HG02759 (cell line): ENCODE data around the gene NBEAL2.

Experiments used
- ATAC-seq: cut with Tn5 transposase; IDR thresholded peaks from one replicate; pipeline ENCODE4 v1.9.1; 2021; ENCODE audit warnings: mild to moderate bottlenecking, moderate library complexity; ENCODE audit not compliant: unreplicated experiment

NBEAL2 gene

DNA sequence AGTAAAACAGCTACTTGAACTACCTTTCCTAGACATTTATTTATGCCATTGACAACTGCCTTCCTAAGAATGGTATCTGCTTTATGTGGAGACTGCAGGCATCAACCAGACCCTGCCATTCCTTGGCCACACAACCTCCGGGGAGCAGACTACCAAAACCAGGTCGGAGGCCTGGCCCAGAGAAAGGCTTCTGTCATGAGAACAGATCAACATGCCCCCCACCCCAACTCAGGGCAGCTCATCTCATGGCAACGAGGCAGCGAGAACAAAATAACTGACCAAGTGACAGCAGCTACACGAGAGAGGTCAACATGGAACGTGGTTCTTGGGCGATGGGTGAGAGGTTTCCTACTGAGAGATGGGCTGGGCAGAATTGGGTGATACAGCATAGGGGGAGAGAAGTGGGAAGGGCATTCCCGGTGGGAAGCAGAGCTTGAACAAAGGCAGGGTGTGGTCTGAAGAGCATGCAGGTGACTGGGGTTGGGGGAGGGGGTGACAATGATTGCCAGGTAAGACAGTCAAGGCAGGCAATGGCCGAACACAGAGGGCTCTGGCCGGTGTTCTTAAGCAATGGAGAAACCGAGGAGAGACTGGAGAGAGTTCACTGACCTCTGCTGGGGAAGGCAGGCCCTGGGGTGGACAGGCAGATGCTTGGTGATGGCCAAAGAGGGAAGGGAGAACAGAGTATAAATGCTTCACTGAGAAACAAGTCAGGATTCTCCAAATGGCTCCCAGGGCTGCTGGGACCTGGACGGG lies 36.8 kb upstream of the NBEAL2 start:
- ATAC-seq: no peak

DNA sequence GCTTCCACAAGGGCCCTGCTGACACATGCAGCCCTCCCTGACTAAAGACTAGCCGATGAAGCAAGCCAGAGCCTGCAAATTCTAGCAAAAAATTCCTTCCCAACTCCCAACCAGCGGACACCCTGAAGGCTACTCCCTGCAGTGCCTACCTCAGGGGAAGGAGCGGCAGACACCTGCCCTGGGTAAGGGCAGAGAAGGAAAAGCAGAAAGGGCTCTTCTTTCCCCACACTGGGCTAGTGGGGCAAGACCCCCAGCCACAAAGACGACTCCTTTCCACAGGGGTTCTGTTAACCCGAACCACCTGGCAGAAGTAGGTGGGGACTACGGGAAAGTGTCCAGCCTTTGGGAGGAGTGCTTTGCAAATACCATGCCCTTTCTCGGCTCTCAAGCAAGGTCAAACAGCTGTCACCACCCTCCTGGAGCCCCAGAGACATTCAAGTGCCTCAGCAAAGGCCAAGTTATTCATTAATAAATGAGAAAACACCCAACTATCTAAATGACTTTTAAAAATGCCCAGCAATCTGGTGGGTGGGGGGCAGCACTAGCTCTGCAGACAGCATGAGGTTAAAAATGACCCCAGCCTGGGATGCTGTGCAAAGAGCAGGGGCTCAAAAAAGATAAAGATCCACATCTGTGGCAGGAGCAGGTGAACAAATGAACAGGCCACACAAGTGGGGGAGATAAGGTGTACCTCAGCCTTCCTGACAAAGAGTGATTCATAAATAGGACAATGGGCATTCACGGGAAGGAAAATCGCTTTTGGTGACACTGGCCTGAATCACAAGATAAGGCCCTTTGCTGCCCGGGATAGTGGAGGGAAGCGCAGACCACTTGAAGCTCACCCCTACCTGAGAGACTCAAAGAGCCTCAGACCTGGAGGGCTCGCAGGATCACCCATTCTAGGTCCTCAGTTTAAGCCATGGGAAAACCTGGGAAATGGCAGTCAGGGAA lies 36.0 kb upstream of the NBEAL2 start:
- ATAC-seq: peak; percentile 64

DNA sequence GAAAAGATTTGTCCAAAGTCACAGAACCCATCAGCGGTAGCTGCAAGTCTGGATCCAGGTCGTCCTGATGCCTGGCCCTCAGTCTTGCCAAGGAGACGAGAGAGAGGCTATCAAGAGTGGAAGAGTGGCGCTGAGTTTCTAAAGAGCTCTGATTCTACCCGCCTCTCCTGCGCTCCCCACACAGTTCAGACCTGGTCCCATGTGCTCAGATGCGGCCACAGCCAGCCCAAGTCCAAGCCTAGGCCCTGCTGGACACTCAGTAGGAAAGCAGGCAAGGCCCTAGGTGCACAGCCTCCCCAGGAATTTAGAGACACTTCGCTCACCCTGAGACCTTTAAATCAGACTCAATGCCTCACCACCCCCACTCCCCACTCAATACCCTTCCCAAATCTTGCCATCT lies 35.3 kb upstream of the NBEAL2 start:
- ATAC-seq: no peak

DNA sequence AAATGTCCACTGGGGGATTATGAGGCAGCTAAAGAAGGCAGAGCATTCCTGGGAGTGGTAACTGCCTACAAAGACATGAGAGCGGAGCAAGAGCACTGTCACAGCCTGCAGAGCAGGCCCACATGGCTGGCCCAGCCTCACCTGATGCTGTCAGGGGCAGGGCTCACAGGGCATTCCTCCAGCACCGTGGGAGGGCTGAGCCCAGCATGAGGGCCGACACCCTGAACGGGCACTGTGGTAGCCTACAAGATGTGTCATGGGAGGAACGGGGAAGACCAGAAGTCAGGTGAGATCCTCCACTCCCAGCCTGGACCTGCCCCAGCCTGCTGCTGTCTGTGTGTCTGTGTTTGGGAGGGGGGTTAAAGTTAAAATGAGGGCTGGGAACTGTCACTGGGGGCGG lies 33.0 kb upstream of the NBEAL2 start:
- no peak for ATAC-seq

DNA sequence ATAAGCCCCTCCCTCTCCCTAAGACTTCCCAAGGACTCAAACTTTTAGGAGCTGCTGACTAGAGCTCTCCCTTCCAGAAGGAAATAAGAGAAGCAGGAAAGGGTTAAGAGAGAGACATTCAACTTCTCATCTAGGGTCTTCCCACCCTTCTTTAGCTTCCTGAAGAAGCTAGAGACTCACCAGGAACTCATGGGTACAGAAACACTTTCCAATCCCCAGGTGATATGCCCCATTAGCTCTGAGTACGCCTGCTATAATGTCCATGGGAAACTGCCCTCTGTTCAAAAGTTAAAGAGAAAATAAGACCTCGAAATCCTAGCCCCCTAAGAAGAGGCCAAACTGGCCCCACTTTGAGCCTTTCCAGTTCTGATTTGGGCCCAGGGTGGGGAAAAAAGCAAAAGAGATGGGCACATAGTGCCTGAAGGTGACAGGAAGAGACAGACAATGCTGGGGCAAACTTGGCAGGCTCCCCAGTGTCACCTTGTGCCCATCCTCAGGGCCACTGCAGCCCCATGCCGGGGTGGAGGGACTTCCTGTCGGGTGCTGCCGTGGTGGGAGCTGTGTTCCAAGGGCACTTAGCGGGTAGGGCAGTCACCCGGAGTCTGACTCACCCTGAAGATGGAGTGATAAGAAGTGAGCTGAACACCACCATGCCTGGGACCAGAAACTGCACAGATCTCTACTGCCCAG lies 32.5 kb upstream of the NBEAL2 start:
- no peak for ATAC-seq

DNA sequence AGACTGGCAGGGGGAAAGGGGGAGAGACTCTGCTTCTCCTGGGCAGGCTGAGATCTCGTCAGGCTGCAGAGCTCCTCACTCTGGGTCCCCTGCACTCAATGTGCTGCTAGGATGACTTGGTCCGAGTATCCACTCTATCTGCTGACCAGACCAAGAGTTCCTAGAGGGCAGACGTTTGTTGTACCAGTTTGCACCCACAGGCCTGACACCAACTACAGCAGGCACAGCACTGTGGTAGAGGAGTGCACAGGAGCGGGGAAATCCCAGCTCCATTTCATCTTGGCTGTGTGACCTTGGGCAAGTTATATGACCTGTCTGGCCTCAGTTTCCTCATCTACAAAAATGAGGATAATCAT lies 31.9 kb upstream of the NBEAL2 start:
- ATAC-seq: no peak

DNA sequence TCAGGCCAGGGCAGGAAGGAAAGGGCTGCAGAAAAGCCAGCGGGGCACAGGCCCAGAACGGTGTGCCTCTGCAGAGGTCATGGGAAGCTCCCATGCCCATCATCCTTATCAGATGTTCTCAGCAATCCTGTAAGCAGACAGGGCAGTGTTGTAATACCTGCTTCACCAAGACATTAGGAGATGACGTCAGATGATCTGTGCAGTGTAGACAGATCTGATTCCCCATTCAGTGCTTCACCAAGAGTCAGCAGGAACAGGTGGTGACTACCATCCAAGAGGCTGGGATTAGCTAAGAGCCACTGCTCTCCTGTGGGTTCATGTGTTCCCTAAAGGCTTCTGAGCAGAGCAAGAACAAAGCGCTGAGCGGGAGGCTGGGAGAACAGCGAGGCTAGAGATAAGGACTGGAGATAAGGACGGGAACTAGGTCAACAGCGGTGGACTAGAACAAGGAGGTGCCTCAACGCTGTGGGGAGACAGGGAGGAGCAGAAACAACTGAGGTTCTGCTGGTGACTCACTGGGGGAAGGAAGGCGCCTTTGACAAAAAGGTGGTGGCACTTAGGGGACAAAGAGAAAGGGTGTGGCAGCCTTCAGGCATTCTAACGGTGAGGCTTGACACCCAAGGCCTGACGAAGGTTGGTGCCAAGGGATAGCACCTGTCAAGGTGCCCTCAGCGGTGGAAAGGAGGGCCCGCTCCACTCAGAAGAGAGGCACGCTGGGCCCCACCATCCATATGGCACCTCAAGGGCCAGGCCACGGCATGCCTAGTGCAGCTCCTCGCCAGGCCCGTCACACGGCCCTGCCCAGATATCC lies 31.3 kb upstream of the NBEAL2 start:
- no peak for ATAC-seq

DNA sequence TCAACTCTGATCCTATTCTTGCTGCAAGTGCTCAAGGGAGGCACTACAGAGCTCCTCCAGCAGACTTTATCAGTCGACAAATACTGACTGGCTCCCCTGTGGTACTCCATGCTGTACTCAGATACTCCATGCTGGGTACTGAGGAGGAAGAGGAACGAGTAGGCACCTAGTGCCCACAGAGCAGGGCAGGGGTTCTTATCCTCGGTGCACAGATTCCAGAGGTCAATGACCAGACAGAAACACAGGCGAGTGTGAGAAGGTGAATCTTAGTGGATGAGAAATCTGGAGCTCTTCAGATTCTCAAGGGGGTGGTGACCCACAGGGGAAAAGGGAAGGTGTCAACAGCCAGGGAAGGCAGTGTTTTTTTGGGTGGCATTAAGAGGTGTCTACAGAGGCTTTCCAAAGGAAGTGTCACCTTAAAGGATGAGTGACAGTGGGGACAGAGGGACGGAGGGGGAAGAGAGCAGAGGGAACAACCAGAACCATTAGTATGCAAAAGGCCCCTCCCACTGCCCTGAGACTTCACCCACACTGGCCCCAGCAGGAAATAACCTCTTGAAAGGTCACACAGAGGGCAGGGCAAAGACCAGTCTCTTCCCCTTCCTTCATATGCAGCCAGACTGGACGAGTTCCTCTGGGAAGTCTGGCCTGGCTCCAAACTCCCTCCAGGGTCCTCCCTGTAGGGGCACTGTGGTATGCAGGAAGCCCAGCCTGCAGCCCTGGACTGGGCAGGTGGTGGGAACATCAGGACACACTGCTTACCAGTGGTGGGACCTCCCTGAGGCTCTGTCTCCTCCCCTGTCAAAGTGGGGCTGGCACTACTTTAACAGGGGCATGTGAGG lies 30.4 kb upstream of the NBEAL2 start:
- peak; percentile 43 for ATAC-seq

DNA sequence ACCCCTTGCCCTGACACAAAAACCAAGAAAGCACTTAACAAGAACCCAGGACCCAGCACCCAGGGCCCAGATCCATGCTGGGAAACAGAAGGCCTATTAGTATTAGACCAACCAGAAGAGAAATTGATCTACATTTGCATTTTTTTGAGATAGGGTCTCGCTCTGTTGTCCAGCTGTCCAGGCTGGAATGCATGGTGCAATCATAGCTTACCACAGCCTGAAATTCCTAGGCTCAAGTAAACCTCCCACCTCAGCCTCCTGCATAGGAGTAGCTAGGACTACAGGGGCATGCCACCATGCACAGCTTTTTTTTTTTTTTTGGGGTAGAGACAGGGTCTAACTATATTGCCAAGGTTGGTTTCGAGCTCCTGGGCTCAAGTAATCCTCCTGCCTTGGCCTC lies 29.3 kb upstream of the NBEAL2 start:
- ATAC-seq: no peak

DNA sequence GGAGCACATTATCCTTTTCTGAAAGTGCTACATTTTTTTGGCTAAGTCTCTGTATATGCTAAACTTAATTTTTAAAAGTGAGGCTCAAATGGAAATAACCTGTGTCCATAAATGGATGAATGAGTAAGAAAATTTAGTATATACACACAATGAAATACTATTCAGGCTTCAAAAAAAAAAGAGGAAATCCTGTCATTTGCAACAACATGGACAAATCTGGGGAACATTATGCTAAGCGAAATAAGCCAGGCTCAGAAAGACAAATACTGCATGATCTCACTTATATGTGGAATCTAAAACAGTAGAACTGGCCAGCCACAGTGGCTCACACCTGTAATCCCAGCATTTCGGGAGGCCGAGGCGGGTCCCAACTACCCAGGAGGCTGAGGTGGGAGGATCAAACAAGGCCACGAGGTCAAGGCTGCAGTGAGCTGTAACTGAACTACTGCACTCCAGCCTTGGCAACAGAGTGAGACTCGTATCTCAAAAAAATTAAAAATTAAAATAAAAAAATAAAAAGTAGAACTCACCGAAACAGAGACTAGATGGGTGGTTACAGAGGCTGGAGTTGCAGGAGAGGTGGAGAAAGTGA lies 28.7 kb upstream of the NBEAL2 start:
- ATAC-seq: no peak

DNA sequence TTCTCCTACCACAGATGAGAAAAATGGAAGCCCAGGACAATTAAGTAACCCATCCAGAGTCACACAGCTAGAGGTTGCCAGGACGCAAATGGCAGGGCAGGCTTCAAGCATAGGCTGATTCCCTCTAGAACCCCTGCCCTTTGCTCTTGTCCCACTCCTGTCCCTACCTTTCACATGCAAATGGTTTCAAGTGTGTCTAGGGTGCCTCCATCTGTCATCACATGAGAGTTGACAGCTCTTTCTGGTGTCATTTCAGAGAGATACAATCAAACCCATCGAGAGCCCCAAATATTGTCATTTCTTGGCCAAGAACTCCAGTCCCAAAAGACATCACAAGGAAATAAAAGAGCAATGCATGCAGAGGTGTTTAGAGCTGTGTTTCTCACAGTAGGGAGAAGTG lies 26.7 kb upstream of the NBEAL2 start:
- ATAC-seq: no peak

DNA sequence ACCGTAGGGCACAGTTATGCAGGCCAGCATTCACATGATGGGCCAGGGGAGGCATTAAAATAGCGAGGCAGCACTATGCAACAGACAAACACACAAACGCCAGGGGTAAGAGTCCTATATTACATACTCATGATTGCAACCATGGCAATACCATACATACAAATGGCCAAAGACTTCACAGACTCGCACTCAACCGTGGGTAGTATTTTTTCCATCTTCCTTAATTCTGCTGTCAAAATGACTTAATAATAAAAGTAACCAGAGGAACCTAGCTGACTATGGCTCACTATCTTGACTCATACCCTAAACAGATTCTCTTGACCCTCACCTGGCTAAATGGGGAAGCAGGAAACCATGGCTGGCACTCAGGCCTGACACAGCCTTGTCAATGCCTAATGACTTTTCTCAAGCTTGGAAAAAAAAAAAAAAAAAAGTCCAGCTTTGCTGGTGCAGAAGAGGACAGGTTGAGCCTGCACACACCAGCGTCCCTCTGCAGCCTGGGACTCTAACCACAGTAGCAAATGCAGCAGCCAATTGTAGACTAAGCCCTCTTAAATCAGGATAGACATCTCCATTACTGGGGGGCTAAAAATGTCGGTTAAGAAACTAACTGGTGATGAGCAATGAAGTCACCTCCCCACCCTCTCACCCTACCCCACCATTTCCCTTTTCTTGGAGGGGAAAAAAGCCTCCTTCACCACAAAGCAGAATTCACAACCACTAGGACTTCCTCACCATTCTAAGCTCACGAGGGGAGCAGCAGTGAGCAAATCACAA lies 26.0 kb upstream of the NBEAL2 start:
- ATAC-seq: peak; percentile 41

DNA sequence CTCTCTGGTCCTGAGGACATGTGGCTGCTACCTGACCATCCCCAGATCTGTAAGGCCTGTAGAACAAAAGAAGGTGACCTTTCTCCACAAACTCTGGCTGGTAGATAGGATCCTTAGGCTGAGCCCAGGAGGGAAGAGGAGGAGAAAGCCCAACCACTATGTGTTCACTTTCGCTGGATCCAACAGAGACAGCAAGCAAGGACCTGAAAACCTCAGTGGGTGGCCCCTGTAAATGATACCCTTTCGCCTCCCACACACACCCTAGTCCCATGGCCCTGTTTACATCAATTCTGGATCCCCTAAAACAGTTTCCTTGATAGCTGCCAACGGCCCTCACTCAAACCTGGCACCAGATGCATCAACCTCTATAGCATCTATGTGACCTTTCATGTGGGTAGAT lies 25.3 kb upstream of the NBEAL2 start:
- ATAC-seq: peak; percentile 11

DNA sequence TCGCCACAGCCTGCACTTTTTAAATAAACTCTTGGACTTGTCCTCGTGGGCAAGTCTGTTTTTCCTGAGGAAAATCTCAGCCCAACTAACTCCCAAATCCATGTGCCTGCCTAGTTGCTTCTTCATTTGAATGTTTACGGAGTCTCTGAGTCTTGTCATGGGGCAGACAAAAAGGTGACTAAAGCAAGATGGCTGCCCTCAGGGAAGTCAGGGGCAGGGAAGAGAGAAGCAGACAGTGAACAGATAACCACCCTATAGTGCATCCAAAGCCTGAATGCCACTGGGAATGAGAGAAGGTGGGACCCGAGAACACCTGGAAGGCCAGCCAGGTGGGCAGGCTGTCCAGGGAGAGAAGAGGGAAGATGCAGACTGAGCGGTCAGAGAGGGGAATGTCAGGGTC lies 24.3 kb upstream of the NBEAL2 start:
- no peak for ATAC-seq

DNA sequence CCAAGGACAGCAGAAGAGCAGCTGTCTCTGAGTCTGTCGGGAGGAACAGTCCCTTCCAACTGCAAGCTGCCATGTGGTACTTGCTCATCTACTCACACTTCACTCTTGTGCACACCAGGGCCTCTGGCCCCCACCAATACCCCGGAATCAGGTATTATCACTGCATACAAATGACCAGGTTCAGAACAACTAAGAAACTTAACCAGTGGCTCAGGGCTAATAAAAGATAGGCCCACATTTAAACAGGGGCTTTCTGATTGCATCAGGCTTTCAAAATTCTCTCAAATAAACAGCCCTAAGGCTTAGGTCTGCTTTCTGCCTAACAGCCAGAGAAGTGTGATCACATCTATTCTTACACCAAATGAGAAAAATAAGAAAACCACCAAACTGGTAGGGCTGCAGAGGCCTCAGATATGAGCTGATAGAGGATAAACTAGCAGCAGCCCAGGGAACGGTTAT lies 23.6 kb upstream of the NBEAL2 start:
- ATAC-seq: no peak

DNA sequence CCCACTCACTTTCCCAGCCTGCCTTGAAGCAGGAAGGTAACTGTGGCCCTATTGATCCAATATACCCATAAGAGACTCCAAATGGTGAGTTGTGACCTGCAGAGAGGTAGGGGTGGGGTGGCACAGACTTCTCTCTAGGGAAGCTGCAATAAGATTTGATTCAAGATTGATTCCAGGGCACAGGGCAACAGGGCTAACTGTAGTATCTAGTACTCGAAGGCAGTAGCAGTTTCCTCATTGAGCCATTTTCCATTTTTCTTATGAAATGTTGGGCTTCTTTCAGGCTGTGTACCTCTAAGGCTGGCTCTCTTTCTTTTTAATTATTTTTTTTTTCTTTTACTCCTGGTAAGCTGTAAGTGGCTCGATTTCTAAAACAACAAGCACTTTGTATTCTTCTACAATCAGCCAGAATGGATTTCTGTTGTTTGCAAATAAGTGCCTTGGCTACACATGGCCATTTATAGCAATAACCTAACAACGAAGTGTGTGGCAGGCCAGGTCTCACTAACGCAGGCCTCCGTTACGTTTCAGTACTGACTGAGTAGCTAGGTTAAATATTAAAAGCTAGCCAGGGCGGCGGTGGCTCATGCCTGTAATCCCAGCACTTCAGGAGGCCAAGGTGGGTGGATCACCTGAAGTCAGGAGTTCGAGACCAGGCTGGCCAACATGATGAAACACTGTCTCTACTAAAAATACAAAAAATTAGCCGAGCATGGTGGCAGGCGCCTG lies 22.2 kb upstream of the NBEAL2 start:
- ATAC-seq: no peak

DNA sequence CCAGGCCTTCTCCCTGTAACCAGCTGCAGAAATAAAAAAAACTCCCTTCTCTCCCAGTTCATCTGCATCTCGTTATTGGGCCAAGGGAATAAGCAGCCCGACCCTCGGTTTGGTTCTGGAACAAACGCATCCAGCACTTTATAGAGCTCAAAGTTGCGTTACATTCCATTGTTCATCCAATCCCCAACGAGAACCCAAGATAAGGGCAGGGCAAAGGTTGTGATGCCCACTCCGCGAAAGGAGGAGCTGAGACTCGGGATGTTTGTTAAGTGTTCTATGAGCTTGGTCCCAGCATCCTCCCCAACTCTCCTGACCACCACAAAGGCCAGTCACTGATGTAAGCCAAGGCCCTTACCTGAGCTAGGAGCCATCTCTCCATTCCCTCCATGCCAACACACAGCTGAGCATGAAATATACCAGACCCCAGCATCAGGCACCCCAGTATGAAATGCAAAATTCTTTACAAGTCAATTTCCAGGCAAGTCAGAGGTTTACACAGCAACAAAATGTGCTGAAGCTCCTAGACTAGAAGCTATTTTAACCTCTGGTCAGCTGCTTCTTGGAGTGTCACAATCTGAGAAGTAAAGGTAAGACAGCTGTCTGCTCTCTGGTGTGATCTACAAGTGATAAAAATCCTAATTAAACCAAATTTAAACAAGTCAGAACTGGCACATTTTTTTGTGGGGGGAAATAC lies 20.9 kb upstream of the NBEAL2 start:
- no peak for ATAC-seq

DNA sequence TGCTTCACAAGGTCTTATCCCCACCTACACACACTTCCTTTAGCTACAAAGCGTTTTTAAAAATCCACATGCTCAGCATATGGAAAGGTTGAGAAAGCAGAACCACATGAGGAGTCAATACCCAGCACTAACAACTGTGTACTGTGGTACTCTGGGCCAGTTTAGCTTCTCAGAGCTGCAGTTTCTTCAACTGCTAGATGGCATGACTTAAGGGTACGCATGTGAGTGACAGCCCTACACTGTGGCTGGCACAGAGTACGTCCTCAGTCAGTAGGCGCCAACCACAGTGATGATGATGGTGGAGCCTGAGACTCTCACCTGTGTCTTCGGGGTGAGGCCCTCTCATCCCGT lies 20.3 kb upstream of the NBEAL2 start:
- no peak for ATAC-seq
